Trophoblast cell (in vitro differentiated cells and primary cell): ENCODE measurements around the gene KIAA1210.

Experiments
- DNase-seq, 2 donors: peaks; one replicate each; pipeline ENCODE4 v3.0.0-alpha.2; 2016
- H2AFZ ChIP-seq: 2 replicates; pipeline ENCODE4 v1.6.1; 2013; ENCODE audit warnings: low read length, moderate library complexity, mild to moderate bottlenecking; ENCODE audit not compliant: insufficient read depth, poor library complexity
- H2AK5ac ChIP-seq: 2 replicates; pipeline ENCODE4 v1.6.1; 2013; ENCODE audit warnings: mild to moderate bottlenecking, low read length
- H2BK120ac ChIP-seq: 2 replicates; pipeline ENCODE4 v1.6.1; 2013; ENCODE audit warnings: low read length, mild to moderate bottlenecking, moderate library complexity; ENCODE audit not compliant: insufficient read depth, poor library complexity
- H2BK12ac ChIP-seq: 2 replicates; pipeline ENCODE4 v1.6.1; 2013; ENCODE audit warnings: mild to moderate bottlenecking, low read length, moderate library complexity
- H2BK5ac ChIP-seq: 2 replicates; pipeline ENCODE4 v1.6.1; 2013; ENCODE audit warnings: low read length, low read depth, moderate library complexity, mild to moderate bottlenecking; ENCODE audit not compliant: poor library complexity
- H3K14ac ChIP-seq: 2 replicates; pipeline ENCODE4 v1.6.1; 2013; ENCODE audit warnings: mild to moderate bottlenecking, low read length
- H3K18ac ChIP-seq: 2 replicates; pipeline ENCODE4 v1.6.1; 2013; ENCODE audit warnings: mild to moderate bottlenecking, low read length
- H3K23ac ChIP-seq: 2 replicates; pipeline ENCODE4 v1.6.1; 2013; ENCODE audit warnings: low read length
- H3K27ac ChIP-seq: 2 replicates; pipeline ENCODE4 v1.5.1; 2013; ENCODE audit warnings: low read depth, mild to moderate bottlenecking, inconsistent platforms, low read length, moderate library complexity
- H3K27me3 ChIP-seq: 2 replicates; pipeline ENCODE4 v1.6.1; 2013; ENCODE audit warnings: inconsistent platforms, mild to moderate bottlenecking, low read length, moderate library complexity; ENCODE audit not compliant: insufficient read depth
- H3K36me3 ChIP-seq, 2 experiments: 1 replicate in 1 of 2; 2 replicates in 1 of 2; pipeline ENCODE4 v1.6.1; 2013; ENCODE audit warnings: low read length in 2 of 2, mild to moderate bottlenecking in 2 of 2, moderate library complexity in 1 of 2; ENCODE audit not compliant: insufficient read depth in 2 of 2, control insufficient read depth in 1 of 2
- H3K4ac ChIP-seq: 2 replicates; pipeline ENCODE4 v1.6.1; 2013; ENCODE audit warnings: low read depth, mild to moderate bottlenecking, low read length, moderate library complexity
- H3K4me1 ChIP-seq, 2 experiments: 1 replicate in 1 of 2; 2 replicates in 1 of 2; pipeline ENCODE4 v1.6.1; 2013; ENCODE audit warnings: low read length in 2 of 2, mild to moderate bottlenecking in 2 of 2, moderate library complexity in 1 of 2; ENCODE audit not compliant: insufficient read depth in 2 of 2, control insufficient read depth in 1 of 2
- H3K4me2 ChIP-seq: 2 replicates; pipeline ENCODE4 v1.6.1; 2013; ENCODE audit warnings: inconsistent platforms, mild to moderate bottlenecking, low read length, moderate library complexity
- H3K4me3 ChIP-seq: 2 replicates; pipeline ENCODE4 v1.5.1; 2013; ENCODE audit warnings: mild to moderate bottlenecking, low read depth, low read length, inconsistent platforms
- H3K79me1 ChIP-seq: one replicate; pipeline ENCODE4 v1.6.1; 2013; ENCODE audit warnings: low read length
- H3K79me2 ChIP-seq: 2 replicates; pipeline ENCODE4 v1.6.1; 2013; ENCODE audit warnings: low read length, mild to moderate bottlenecking; ENCODE audit not compliant: control insufficient read depth, insufficient read depth, poor library complexity
- H3K9ac ChIP-seq: 2 replicates; pipeline ENCODE4 v1.6.1; 2013; ENCODE audit warnings: mild to moderate bottlenecking, low read length
- H3K9me3 ChIP-seq: 2 replicates; pipeline ENCODE4 v1.6.1; 2013; ENCODE audit warnings: low read depth, mild to moderate bottlenecking, control low read depth, inconsistent platforms, low read length; ENCODE audit not compliant: insufficient read depth
- H4K12ac ChIP-seq: 2 replicates; pipeline ENCODE4 v1.6.1; 2013; ENCODE audit warnings: low read depth, mild to moderate bottlenecking, low read length, moderate library complexity
- H4K8ac ChIP-seq: 2 replicates; pipeline ENCODE4 v1.6.1; 2013; ENCODE audit warnings: low read depth, mild to moderate bottlenecking, low read length, moderate library complexity
- H4K91ac ChIP-seq: one replicate; pipeline ENCODE4 v1.6.1; 2013; ENCODE audit warnings: low read depth, mild to moderate bottlenecking, low read length, moderate library complexity
- WGBS: extraction: QIAGEN DNeasy Blood & Tissue Kit; methylation state at CpG from one replicate; pipeline ENCODE4 v1.1.7; 2013; ENCODE audit warnings: missing lambda C conversion rate; ENCODE audit not compliant: insufficient read length, insufficient coverage; ENCODE audit errors: extremely low coverage; 5-methylcytosine and 5-hydroxymethylcytosine counted together

Gene KIAA1210

GRCh38 chrX:119150163-119151050 is 22.8 kb upstream of the KIAA1210 start:
- no peaks in the 10 kb centered on the region for H3K9me3 ChIP-seq
- H3K79me1 ChIP-seq = no peaks in the 10 kb centered on the region
- no peak overlapping the region for H3K23ac ChIP-seq
- no peak overlapping the region for H2BK120ac ChIP-seq
- H3K4me2 ChIP-seq = no peak overlapping the region
- H3K4me1 ChIP-seq = no peaks in the 10 kb centered on the region
- H3K4ac ChIP-seq = no peak overlapping the region
- no CpG with 5 or more reads among the region's 42 CpGs for WGBS
- H4K8ac ChIP-seq = no peak overlapping the region
- no peak overlapping the region for H3K18ac ChIP-seq
- no peak for DNase-seq
- H2AFZ ChIP-seq = no peak overlapping the region
- no peak overlapping the region for H4K91ac ChIP-seq
- H2BK12ac ChIP-seq = no peak overlapping the region
- no peak overlapping the region for H4K12ac ChIP-seq
- no peak overlapping the region for H2AK5ac ChIP-seq
- no peaks in the 10 kb centered on the region for H3K36me3 ChIP-seq
- no peak overlapping the region for H3K14ac ChIP-seq
- no peak overlapping the region for H3K4me3 ChIP-seq
- H2BK5ac ChIP-seq = no peak overlapping the region
- H3K79me2 ChIP-seq = no peaks in the 10 kb centered on the region
- no peaks in the 10 kb centered on the region for H3K27me3 ChIP-seq
- no peak overlapping the region for H3K27ac ChIP-seq
- no peak overlapping the region for H3K9ac ChIP-seq

GRCh38 chrX:119147486-119147885 is 19.9 kb upstream of the KIAA1210 start:
- H2AK5ac ChIP-seq = no peak overlapping the region
- H3K4ac ChIP-seq = no peak overlapping the region
- no peaks in the 10 kb centered on the region for H3K9me3 ChIP-seq
- H3K18ac ChIP-seq = no peak overlapping the region
- no peaks in the 10 kb centered on the region for H3K79me1 ChIP-seq
- no peak overlapping the region for H3K4me3 ChIP-seq
- no CpG with 5 or more reads among the region's 4 CpGs for WGBS
- no peaks in the 10 kb centered on the region for H3K4me1 ChIP-seq
- H2AFZ ChIP-seq = no peak overlapping the region
- no peak for DNase-seq
- no peaks in the 10 kb centered on the region for H3K36me3 ChIP-seq
- H2BK12ac ChIP-seq = no peak overlapping the region
- H3K27me3 ChIP-seq = no peaks in the 10 kb centered on the region
- H2BK120ac ChIP-seq = no peak overlapping the region
- H3K79me2 ChIP-seq = no peaks in the 10 kb centered on the region
- H3K4me2 ChIP-seq = no peak overlapping the region
- no peak overlapping the region for H4K91ac ChIP-seq
- no peak overlapping the region for H3K14ac ChIP-seq
- no peak overlapping the region for H4K12ac ChIP-seq
- no peak overlapping the region for H3K23ac ChIP-seq
- H3K27ac ChIP-seq = no peak overlapping the region
- H2BK5ac ChIP-seq = no peak overlapping the region
- no peak overlapping the region for H3K9ac ChIP-seq
- H4K8ac ChIP-seq = no peak overlapping the region

GRCh38 chrX:119145241-119145653 is 17.6 kb upstream of the KIAA1210 start:
- no peak overlapping the region for H3K18ac ChIP-seq
- no peak overlapping the region for H3K4ac ChIP-seq
- no peaks in the 10 kb centered on the region for H3K4me1 ChIP-seq
- H4K8ac ChIP-seq = no peak overlapping the region
- no peak overlapping the region for H2BK12ac ChIP-seq
- no peak overlapping the region for H2BK120ac ChIP-seq
- H4K91ac ChIP-seq = no peak overlapping the region
- peak in 1 of 2 donors; percentile 8 for DNase-seq
- no peak overlapping the region for H2AK5ac ChIP-seq
- no peak overlapping the region for H3K23ac ChIP-seq
- no peak overlapping the region for H4K12ac ChIP-seq
- WGBS = no CpG with 5 or more reads among the region's 5 CpGs
- no peak overlapping the region for H3K9ac ChIP-seq
- H3K4me3 ChIP-seq = no peak overlapping the region
- H3K4me2 ChIP-seq = no peak overlapping the region
- no peaks in the 10 kb centered on the region for H3K79me1 ChIP-seq
- H3K9me3 ChIP-seq = no peaks in the 10 kb centered on the region
- no peaks in the 10 kb centered on the region for H3K27me3 ChIP-seq
- no peak overlapping the region for H3K27ac ChIP-seq
- no peak overlapping the region for H2AFZ ChIP-seq
- H2BK5ac ChIP-seq = no peak overlapping the region
- H3K36me3 ChIP-seq = no peaks in the 10 kb centered on the region
- H3K14ac ChIP-seq = no peak overlapping the region
- H3K79me2 ChIP-seq = no peaks in the 10 kb centered on the region

GRCh38 chrX:119134466-119134865 is 6.9 kb upstream of the KIAA1210 start:
- Histone ChIP-seq H2BK5ac (no peak overlapping the region), H3K18ac (no peak overlapping the region), H3K4me3 (no peak overlapping the region), H4K91ac (no peak overlapping the region), H2AFZ (no peak overlapping the region), H3K4me1 (no peaks in the 10 kb centered on the region), H3K9me3 (no peaks in the 10 kb centered on the region), H3K27me3 (no peaks in the 10 kb centered on the region), H2AK5ac (no peak overlapping the region), H3K27ac (no peak overlapping the region), H2BK120ac (no peak overlapping the region), H3K23ac (no peak overlapping the region), H2BK12ac (no peak overlapping the region), H3K9ac (no peak overlapping the region), H3K79me1 (no peaks in the 10 kb centered on the region), H3K4ac (no peak overlapping the region), H4K12ac (no peak overlapping the region), H3K36me3 (no peaks in the 10 kb centered on the region), H3K14ac (no peak overlapping the region), H3K4me2 (no peak overlapping the region), H4K8ac (no peak overlapping the region), H3K79me2 (no peaks in the 10 kb centered on the region)
- peak; percentile 65 to 78 for DNase-seq
- WGBS = no CpG with 5 or more reads among the region's 2 CpGs
